Subcutaneous adipose tissue (tissue), 4 donors: Measurements from ENCODE around the gene RASGRF2. TPM values are rescaled to one million over a fixed set of nuclear protein-coding genes. Genes with fewer than 3 reads are reported as not detected.

Experiments used
- CTCF ChIP-seq: fragments of 450-650 bp; IDR thresholded peaks from one replicate; pipeline ENCODE4 v1.5.1; 2016; ENCODE audit warnings: low read depth, mild to moderate bottlenecking, control low read depth, antibody characterized with exemption, moderate library complexity
- total RNA-seq, 4 donors: library from RNA; depleted of rRNA; stranded (reverse); fragments of >200 nt; gene quantifications; one replicate each; pipeline ENCODE4 v1.1.0, GENCODE V29; 2016

The RASGRF2 gene
- total RNA-seq, 4 donors from 2014 or later, result 6.6 to 34.9 (median 20.2) TPM

- TF ChIP-seq CTCF, result no peak
Measured at GRCh38 chr5:81134066-81134465, 173.9 kb downstream of the RASGRF2 start.

DNA sequence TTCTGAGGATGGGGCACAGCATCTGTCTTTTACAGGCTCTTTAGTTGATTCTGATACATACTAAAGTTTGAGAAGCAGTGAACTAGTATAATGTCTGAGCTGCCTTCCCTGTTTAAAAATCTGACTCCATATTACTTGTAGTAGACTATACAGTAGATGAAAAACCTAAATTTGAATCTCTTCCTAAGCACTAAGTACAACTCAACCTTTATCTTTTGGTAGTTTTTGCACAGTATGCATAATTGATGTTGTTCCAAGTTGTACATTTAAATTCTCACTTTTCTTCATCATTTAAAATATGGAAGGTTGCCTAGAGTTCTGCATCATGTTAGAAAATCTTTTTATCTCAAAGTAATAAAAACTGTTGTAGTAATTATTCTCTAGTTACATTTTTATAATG, 174.4 kb downstream of the RASGRF2 start:
- no peak for TF ChIP-seq CTCF

DNA sequence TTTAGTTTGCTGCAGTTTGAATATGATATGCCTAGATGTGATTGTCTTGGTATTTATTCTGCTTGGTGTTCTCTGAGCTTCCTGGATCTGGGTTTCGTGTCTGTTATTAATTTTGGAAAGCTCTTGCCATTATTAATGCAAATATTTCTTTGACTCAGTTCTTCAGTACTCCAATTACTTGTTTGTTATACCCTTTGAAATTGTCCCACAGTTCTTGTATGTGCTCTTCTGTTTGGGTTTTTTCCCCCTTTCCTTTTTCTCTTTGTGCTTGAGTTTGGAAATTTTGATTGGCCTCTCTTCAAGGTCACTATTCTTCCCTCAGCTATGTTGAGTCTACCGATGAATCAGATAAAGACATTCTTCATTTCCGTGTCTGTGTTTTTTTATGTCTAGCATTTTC, 176.4 kb downstream of the RASGRF2 start:
- TF ChIP-seq CTCF, result no peak

- TF ChIP-seq CTCF, result no peak
Measured at GRCh38 chr5:81137833-81138232, 177.7 kb downstream of the RASGRF2 start.

- no peak for TF ChIP-seq CTCF
Measured at GRCh38 chr5:81140441-81140840, 180.3 kb downstream of the RASGRF2 start.

- TF ChIP-seq CTCF, result no peak
Measured at GRCh38 chr5:81140943-81141342, 180.8 kb downstream of the RASGRF2 start.

DNA sequence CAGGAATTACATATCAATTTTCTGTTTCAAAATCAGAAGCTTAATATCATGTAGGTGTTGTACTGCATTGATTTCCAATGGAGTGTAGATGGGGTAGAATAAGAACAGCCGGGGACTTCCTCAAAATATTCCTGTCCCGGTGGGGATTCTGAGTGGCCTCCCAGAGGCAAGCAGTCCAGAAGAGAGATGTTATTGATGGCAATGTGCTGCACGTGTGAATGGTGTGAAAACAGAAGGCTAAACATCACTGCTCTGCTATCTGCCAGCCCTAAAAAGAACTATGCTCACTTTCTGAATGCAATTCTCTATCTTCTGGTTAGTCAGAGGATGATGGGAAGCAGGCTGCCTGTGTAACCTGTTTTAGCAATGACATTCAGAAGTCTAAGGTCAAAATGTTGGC, 181.9 kb downstream of the RASGRF2 start:
- no peak for TF ChIP-seq CTCF
